T-helper 2 cell treated with Interferon-gamma antibody and Interleukin-4, amounts not matched to agents 5 μg/mL and 100 μg/mL, for 36 hours (primary cell): ENCODE results near the gene LRRC36.

Experiments used
- DNase-seq: peaks from one replicate; pipeline ENCODE4 v3.0.0; 2021; ENCODE audit warnings: low spot score
- H3K27ac Mint-ChIP-seq: one replicate; pipeline ENCODE4 v1.8.0; 2021; ENCODE audit warnings: mild to moderate bottlenecking, mixed read lengths
- H3K27me3 Mint-ChIP-seq: one replicate; pipeline ENCODE4 v1.8.0; 2021; ENCODE audit warnings: low read depth, mixed read lengths
- H3K36me3 Mint-ChIP-seq: one replicate; pipeline ENCODE4 v1.8.0; 2021; ENCODE audit warnings: low read depth, mixed read lengths
- H3K4me1 Mint-ChIP-seq: one replicate; pipeline ENCODE4 v1.8.0; 2021; ENCODE audit warnings: low read depth, mixed read lengths
- H3K4me3 Mint-ChIP-seq: one replicate; pipeline ENCODE4 v1.8.0; 2022; ENCODE audit warnings: mild to moderate bottlenecking, moderate library complexity, mixed read lengths
- H3K9me3 Mint-ChIP-seq: one replicate; pipeline ENCODE4 v1.8.0; 2021; ENCODE audit warnings: mixed read lengths

LRRC36 gene

GRCh38 chr16:67326472-67327309 lies at the start of gene LRRC36, which contains the start of gene KCTD19:
TSS of gene LRRC36 (plus strand) at chr16:67326815. CDS start at chr16:67326863, 48 bp downstream.
TSS of gene KCTD19 (minus strand) at chr16:67326741. CDS start at chr16:67326707, 34 bp downstream.
- H3K9me3 Mint-ChIP-seq: no peaks in the 10 kb centered on the region
- H3K27ac Mint-ChIP-seq: peak within 1 kb of the TSS; percentile 65
- H3K4me3 Mint-ChIP-seq: peak within 1 kb of the TSS; percentile 94
- DNase-seq: peak; percentile 63
- H3K27me3 Mint-ChIP-seq: peaks cover 48% of the 10 kb centered on the region
- H3K4me1 Mint-ChIP-seq: peaks cover 7% of the 10 kb centered on the region
- peaks cover 2% of the 10 kb centered on the region for H3K36me3 Mint-ChIP-seq

GRCh38 chr16:67277294-67277998 lies 49.2 kb upstream of the LRRC36 start:
- H3K27me3 Mint-ChIP-seq: no peaks in the 10 kb centered on the region

GRCh38 chr16:67277999-67278772 lies 48.4 kb upstream of the LRRC36 start:
- H3K27ac Mint-ChIP-seq: peak overlapping the region; percentile 77
- H3K27me3 Mint-ChIP-seq: no peaks in the 10 kb centered on the region
- H3K4me1 Mint-ChIP-seq: peaks cover 13% of the 10 kb centered on the region
- H3K9me3 Mint-ChIP-seq: no peaks in the 10 kb centered on the region
- peaks cover 12% of the 10 kb centered on the region for H3K36me3 Mint-ChIP-seq
- H3K4me3 Mint-ChIP-seq: peak overlapping the region; percentile 88
- DNase-seq: no peak

More at GRCh38 chr16:67277294-67277998, 49.2 kb upstream of the LRRC36 start:
- H3K9me3 Mint-ChIP-seq: no peaks in the 10 kb centered on the region
- peak overlapping the region; percentile 63 for H3K4me3 Mint-ChIP-seq
- peak; percentile 35 for DNase-seq
- H3K4me1 Mint-ChIP-seq: peaks cover 13% of the 10 kb centered on the region
- H3K36me3 Mint-ChIP-seq: peaks cover 12% of the 10 kb centered on the region
- peak overlapping the region; percentile 70 for H3K27ac Mint-ChIP-seq

- Mint-ChIP-seq H3K27me3 (no peaks in the 10 kb centered on the region), H3K9me3 (no peaks in the 10 kb centered on the region), H3K36me3 (peaks cover 9% of the 10 kb centered on the region), H3K4me1 (peaks cover 13% of the 10 kb centered on the region), H3K4me3 (peak overlapping the region; percentile 88), H3K27ac (peak overlapping the region; percentile 77)
- no peak for DNase-seq
These were observed 47.8 kb upstream of the LRRC36 start for GRCh38 chr16:67278773-67279295.

- H3K27me3 Mint-ChIP-seq: no peaks in the 10 kb centered on the region
These were observed 47.1 kb upstream of the LRRC36 start, which contains the start of gene PLEKHG4 for GRCh38 chr16:67279296-67280089. TSS of gene PLEKHG4 (plus strand) at chr16:67279532. CDS start at chr16:67280045, 513 bp downstream.

GRCh38 chr16:67280090-67281015 lies 46.3 kb upstream of the LRRC36 start:
- no peaks in the 10 kb centered on the region for H3K9me3 Mint-ChIP-seq
- no peak for DNase-seq
- peaks cover 13% of the 10 kb centered on the region for H3K4me1 Mint-ChIP-seq
- H3K4me3 Mint-ChIP-seq: peak overlapping the region; percentile 52
- peaks cover 9% of the 10 kb centered on the region for H3K36me3 Mint-ChIP-seq
- H3K27ac Mint-ChIP-seq: no peak overlapping the region
- H3K27me3 Mint-ChIP-seq: no peaks in the 10 kb centered on the region

More at GRCh38 chr16:67279296-67280089, 47.1 kb upstream of the LRRC36 start, which contains the start of gene PLEKHG4:
- H3K4me3 Mint-ChIP-seq: peak within 1 kb of the TSS; percentile 88
- H3K36me3 Mint-ChIP-seq: peaks cover 9% of the 10 kb centered on the region
- H3K27ac Mint-ChIP-seq: peak within 1 kb of the TSS; percentile 77
- H3K4me1 Mint-ChIP-seq: peaks cover 13% of the 10 kb centered on the region
- no peaks in the 10 kb centered on the region for H3K9me3 Mint-ChIP-seq
- peak; percentile 86 for DNase-seq

GRCh38 chr16:67281536-67282446 lies 44.8 kb upstream of the LRRC36 start:
- DNase-seq: no peak
- no peaks in the 10 kb centered on the region for H3K27me3 Mint-ChIP-seq
- H3K36me3 Mint-ChIP-seq: peaks cover 4% of the 10 kb centered on the region
- H3K27ac Mint-ChIP-seq: no peak overlapping the region
- no peak overlapping the region for H3K4me3 Mint-ChIP-seq
- peaks cover 12% of the 10 kb centered on the region for H3K4me1 Mint-ChIP-seq
- H3K9me3 Mint-ChIP-seq: no peaks in the 10 kb centered on the region

- Mint-ChIP-seq H3K9me3 (no peaks in the 10 kb centered on the region), H3K36me3 (peaks cover 3% of the 10 kb centered on the region), H3K4me3 (no peak overlapping the region), H3K27me3 (no peaks in the 10 kb centered on the region), H3K4me1 (peaks cover 11% of the 10 kb centered on the region), H3K27ac (no peak overlapping the region)
- no peak for DNase-seq
These were observed 44.2 kb upstream of the LRRC36 start for GRCh38 chr16:67282447-67282805.

GRCh38 chr16:67283039-67283825 lies 43.4 kb upstream of the LRRC36 start:
- no peaks in the 10 kb centered on the region for H3K36me3 Mint-ChIP-seq
- peaks cover 6% of the 10 kb centered on the region for H3K4me1 Mint-ChIP-seq
- H3K27ac Mint-ChIP-seq: no peak overlapping the region
- no peak for DNase-seq
- no peak overlapping the region for H3K4me3 Mint-ChIP-seq
- H3K9me3 Mint-ChIP-seq: no peaks in the 10 kb centered on the region
- H3K27me3 Mint-ChIP-seq: no peaks in the 10 kb centered on the region

- DNase-seq: no peak
- H3K4me3 Mint-ChIP-seq: no peak overlapping the region
- H3K36me3 Mint-ChIP-seq: no peaks in the 10 kb centered on the region
- no peaks in the 10 kb centered on the region for H3K9me3 Mint-ChIP-seq
- peaks cover 3% of the 10 kb centered on the region for H3K4me1 Mint-ChIP-seq
- H3K27me3 Mint-ChIP-seq: no peaks in the 10 kb centered on the region
- H3K27ac Mint-ChIP-seq: no peak overlapping the region
These were observed 42.6 kb upstream of the LRRC36 start for GRCh38 chr16:67283826-67284555.
